SU-DHL-6 (cell line): ENCODE measurements around the gene FGFR3.

Experiments used
- H2AFZ ChIP-seq: fragments of 200-600 bp; sonication (generic); 2 replicates; pipeline ENCODE4 v1.6.1; 2014; ENCODE audit warnings: low read depth, mild to moderate bottlenecking, moderate library complexity, mixed read lengths, antibody characterized with exemption, low read length; ENCODE audit not compliant: severe bottlenecking
- H3F3A ChIP-seq: fragments of 200-600 bp; shearing (Covaris generic); 2 replicates; pipeline ENCODE4 v1.6.0; 2016; ENCODE audit warnings: antibody characterized with exemption, mild to moderate bottlenecking; ENCODE audit not compliant: insufficient read depth
- H3K27ac ChIP-seq: fragments of 200-600 bp; sonication (generic); 2 replicates; pipeline ENCODE4 v1.5.1; 2016; ENCODE audit warnings: low read depth, mild to moderate bottlenecking, low read length, moderate library complexity, mixed read lengths
- H3K27me3 ChIP-seq: fragments of 200-600 bp; sonication (generic), shearing (Covaris generic); 2 replicates; pipeline ENCODE4 v1.6.0; 2014; ENCODE audit warnings: mild to moderate bottlenecking, low read length
- H3K36me3 ChIP-seq: fragments of 200-600 bp; sonication (generic); 2 replicates; pipeline ENCODE4 v1.6.1; 2014; ENCODE audit warnings: mild to moderate bottlenecking, low read length, mixed read lengths
- H3K4me2 ChIP-seq: fragments of 300-600, 200-600 bp; shearing (Covaris generic), sonication (generic); 2 replicates; pipeline ENCODE4 v1.6.0; 2014; ENCODE audit warnings: low read length, low read depth, mild to moderate bottlenecking; ENCODE audit not compliant: poor library complexity, severe bottlenecking
- H3K4me3 ChIP-seq: fragments of 200-600 bp; sonication (generic); 2 replicates; pipeline ENCODE4 v1.5.1; 2014; ENCODE audit warnings: antibody characterized with exemption, low read length, mild to moderate bottlenecking, mixed read lengths; ENCODE audit not compliant: insufficient read depth, poor library complexity, severe bottlenecking
- H3K79me2 ChIP-seq: fragments of 200-600 bp; sonication (generic); 2 replicates; pipeline ENCODE4 v1.6.1; 2014; ENCODE audit warnings: mild to moderate bottlenecking, low read length, moderate library complexity; ENCODE audit not compliant: insufficient read depth
- H3K9ac ChIP-seq: fragments of 200-600 bp; sonication (generic); 2 replicates; pipeline ENCODE4 v1.7.0; 2014; ENCODE audit warnings: mild to moderate bottlenecking, low read length
- H3K9me2 ChIP-seq: fragments of 200-600 bp; sonication (generic); replicated peaks from 2 replicates; pipeline ENCODE4 v1.6.1; 2014; ENCODE audit warnings: low read length; ENCODE audit not compliant: insufficient read depth
- H3K9me3 ChIP-seq: fragments of 200-600 bp; sonication (generic); 2 replicates; pipeline ENCODE4 v1.6.1; 2014; ENCODE audit warnings: low read length, mixed read lengths; ENCODE audit not compliant: insufficient read depth
- H4K20me1 ChIP-seq: fragments of 200-600 bp; sonication (generic); 2 replicates; pipeline ENCODE4 v1.6.1; 2014; ENCODE audit warnings: low read depth, mild to moderate bottlenecking, antibody characterized with exemption, low read length, moderate library complexity, mixed read lengths
- CTCF ChIP-seq: fragments of 200-600 bp; sonication (generic); IDR thresholded peaks from one replicate; pipeline ENCODE4 v1.5.1; 2017; ENCODE audit warnings: antibody characterized with exemption, mild to moderate bottlenecking, low read length, moderate library complexity; ENCODE audit not compliant: insufficient read depth, poor library complexity, severe bottlenecking
- EZH2phosphoT487 ChIP-seq: fragments of 200-600 bp; sonication (generic), shearing (Covaris generic); conservative IDR thresholded peaks from 2 replicates; pipeline ENCODE4 v1.6.1; 2018; ENCODE audit warnings: mild to moderate bottlenecking, antibody characterized with exemption, low read length, moderate library complexity, mixed read lengths

FGFR3 gene

GRCh38 chr4:1806223-1806564, 13.1 kb downstream of the FGFR3 start:
- TF ChIP-seq EZH2phosphoT487: no peak
- no peak for TF ChIP-seq CTCF

GRCh38 chr4:1806596-1807331, 13.7 kb downstream of the FGFR3 start:
- Histone ChIP-seq H3K4me2 (no peak overlapping the region), H3K9me2 (no peaks in the 10 kb centered on the region), H3K27me3 (no peaks in the 10 kb centered on the region), H3K36me3 (no peaks in the 10 kb centered on the region), H3K27ac (no peak overlapping the region), H3K9ac (no peak overlapping the region), H3K79me2 (no peaks in the 10 kb centered on the region), H4K20me1 (no peaks in the 10 kb centered on the region), H3F3A (no peaks in the 10 kb centered on the region), H3K9me3 (no peaks in the 10 kb centered on the region), H2AFZ (no peak overlapping the region), H3K4me3 (no peak overlapping the region)
- TF ChIP-seq EZH2phosphoT487 (no peak), CTCF (no peak)

More at GRCh38 chr4:1806223-1806564, 13.1 kb downstream of the FGFR3 start:
- Histone ChIP-seq H2AFZ (no peak overlapping the region), H3K79me2 (no peaks in the 10 kb centered on the region), H3K9me2 (no peaks in the 10 kb centered on the region), H3K27ac (no peak overlapping the region), H3K9me3 (no peaks in the 10 kb centered on the region), H3K4me3 (no peak overlapping the region), H3K27me3 (no peaks in the 10 kb centered on the region), H4K20me1 (no peaks in the 10 kb centered on the region), H3K4me2 (no peak overlapping the region), H3F3A (no peaks in the 10 kb centered on the region), H3K36me3 (no peaks in the 10 kb centered on the region), H3K9ac (no peak overlapping the region)

- H3K36me3 ChIP-seq: no peaks in the 10 kb centered on the region
- no peak overlapping the region for H3K27ac ChIP-seq
- no peak overlapping the region for H3K9ac ChIP-seq
- H3K4me3 ChIP-seq: no peak overlapping the region
- H3K27me3 ChIP-seq: no peaks in the 10 kb centered on the region
- no peaks in the 10 kb centered on the region for H3F3A ChIP-seq
- no peaks in the 10 kb centered on the region for H3K79me2 ChIP-seq
- H4K20me1 ChIP-seq: no peaks in the 10 kb centered on the region
- H3K4me2 ChIP-seq: no peak overlapping the region
- TF ChIP-seq CTCF: no peak
- TF ChIP-seq EZH2phosphoT487: no peak
- no peaks in the 10 kb centered on the region for H3K9me3 ChIP-seq
- no peaks in the 10 kb centered on the region for H3K9me2 ChIP-seq
- no peak overlapping the region for H2AFZ ChIP-seq
Measured at GRCh38 chr4:1807332-1807777, 14.3 kb downstream of the FGFR3 start.
